ENCODE measurements around the gene PLXNA3.
A peak's percentile ranks its signal among the peaks of the same experiment; 100 is the strongest.

Gene PLXNA3

DNA sequence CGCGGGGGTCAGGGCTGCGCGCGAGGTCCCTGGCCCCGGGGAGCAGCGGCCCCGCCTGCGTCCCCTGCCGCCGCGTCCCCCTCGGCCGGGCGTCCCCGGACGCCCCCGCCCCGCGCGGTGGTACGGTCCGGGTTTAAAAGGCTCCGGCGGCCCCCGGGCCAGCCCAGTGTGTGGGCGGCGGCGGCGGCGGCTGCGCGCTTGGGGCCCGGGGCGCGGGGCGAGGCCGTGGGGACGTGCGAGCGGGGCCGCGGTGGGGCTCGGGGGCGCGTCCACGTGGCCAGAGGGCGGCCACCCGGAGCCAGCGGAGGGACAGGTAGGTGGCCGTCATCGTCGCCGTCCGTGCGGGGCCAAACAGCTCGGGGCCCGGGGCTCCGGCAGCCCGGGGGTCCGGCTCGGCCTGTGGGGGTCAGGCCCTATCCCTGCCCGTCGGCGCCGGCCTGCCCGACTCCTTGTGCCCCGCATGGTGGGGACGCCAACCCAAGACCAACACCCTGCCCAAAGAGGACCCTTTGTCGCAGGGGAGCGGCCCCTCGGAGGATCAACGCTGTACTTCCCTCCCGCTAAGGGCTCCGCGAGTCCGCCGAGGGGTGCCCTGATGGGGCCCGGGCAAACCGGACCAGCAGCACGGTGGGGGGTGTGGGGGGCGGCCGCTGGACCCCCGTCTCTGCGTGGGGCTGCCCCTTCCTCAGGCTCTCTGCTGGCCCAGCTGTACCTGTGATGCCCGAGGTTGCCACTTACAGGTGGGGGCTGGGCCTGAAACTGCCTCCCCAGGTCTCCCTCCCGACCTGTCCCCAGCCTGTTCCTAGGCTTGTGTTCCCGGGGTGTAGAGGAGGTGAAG lies at the start of gene PLXNA3:
PLXNA3 (plus strand) TSS at position 166 of the 838 bp plus-strand sequence. CDS start 1,903 bp downstream, outside the sequence.
- peak; percentile 76 for DNase-seq (ENCODE audit: low read depth, low spot score)

DNA sequence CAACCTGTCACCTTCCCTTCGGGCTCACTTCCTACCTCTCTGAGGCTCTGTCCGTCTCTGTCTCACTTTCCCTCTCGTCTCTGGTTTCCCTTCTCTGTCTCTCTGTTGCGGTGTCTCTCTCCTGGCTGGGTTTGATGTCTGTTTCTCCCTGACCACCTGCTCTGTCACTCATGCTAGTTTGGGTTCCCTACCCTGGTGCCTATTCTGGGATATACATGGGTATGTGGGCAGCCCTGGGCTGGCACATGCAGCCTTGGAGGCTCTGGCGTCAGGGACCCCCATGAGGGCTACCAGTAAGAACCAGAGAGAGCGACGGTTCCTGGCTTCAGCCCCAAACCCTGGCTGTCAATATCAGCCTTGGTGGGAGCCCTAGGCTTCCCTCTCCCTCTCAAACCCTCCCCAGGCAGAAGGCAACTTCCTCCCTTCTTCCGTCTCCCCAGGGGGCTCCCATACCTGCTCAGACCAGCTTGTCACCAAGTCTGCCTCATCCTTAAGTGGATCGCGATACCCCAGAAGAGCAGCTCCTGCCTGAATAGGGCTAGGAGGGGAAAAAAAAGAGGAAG lies 49.3 kb upstream of the PLXNA3 start:
- DNase-seq (ENCODE audit: low read depth, low spot score) = no peak

DNA sequence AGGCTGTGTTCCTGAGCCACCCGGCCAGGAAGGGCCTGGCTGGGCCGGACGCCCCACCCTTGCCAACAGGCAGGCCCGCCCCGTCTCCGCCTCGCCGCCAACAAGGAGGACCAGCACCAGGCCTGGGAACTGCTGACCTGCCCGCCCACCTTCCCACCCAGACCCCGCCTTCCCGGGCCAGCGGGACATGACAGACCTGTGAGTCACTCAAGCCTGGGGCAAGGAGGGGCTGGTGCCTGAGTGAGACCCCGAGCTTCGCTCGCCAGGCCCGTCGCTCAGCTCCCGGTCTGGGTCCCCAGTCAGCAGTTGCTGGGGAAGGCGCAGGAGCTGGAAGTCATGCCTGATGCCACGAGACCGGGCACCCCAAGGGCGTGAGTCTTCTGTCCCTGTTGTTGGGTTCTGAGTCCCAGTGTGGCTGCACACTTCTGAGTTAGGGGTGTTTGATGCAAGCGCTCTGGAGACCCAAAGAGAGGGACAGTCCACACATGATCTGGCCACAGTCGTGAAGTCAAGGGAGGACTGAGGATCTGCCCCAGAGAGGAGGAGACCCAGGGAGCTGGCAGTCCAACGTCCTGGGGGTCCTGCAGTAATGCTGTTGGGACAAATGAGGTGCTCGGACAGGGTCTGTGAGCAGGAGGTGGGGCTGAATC lies 48.7 kb upstream of the PLXNA3 start, which contains the start of gene DNASE1L1:
DNASE1L1 (minus strand) TSS at position 33 of the 650 bp plus-strand sequence. CDS start 3,686 bp downstream, outside the sequence.
- peak; percentile 95 for DNase-seq (ENCODE audit: low read depth, low spot score)

DNA sequence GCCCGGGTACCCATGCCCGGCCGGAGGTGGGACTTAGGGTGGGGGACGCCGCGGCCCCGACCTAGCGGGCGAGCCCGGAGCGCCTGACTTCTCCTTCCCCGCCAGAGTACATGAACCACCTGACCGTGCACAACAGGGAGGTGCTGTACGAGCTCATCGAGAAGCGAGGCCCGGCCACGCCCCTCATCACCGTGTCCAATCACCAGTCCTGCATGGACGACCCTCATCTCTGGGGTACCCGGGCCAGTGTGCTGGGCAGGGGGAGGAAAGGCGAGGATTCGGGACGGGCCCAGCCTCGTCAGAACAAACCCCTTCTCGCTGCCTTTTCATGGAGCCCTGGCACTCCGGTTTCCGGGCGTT lies 46.1 kb upstream of the PLXNA3 start:
- peak; percentile 70 for DNase-seq (ENCODE audit: low read depth, low spot score)

DNA sequence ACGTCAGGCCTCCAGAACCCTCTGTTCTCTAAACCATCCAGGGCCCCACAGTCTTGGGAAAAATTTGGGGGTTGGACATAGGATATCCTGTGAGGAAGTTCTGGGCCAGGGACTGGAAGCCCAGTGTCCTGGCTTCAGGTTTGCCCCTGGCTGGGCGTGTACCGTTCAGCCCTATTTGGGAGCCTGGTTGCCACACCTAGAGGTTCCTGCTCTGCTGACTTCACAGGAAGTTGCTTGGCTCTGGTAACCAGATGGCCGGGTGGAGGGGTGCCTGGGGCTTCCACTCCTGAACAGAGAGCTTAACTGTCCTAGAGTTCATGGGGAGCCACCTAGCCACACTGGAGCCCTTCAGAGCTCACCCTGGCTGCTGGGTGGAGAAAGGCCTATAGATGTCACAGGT lies 45.6 kb upstream of the PLXNA3 start:
- DNase-seq (ENCODE audit: low read depth, low spot score) = no peak

DNA sequence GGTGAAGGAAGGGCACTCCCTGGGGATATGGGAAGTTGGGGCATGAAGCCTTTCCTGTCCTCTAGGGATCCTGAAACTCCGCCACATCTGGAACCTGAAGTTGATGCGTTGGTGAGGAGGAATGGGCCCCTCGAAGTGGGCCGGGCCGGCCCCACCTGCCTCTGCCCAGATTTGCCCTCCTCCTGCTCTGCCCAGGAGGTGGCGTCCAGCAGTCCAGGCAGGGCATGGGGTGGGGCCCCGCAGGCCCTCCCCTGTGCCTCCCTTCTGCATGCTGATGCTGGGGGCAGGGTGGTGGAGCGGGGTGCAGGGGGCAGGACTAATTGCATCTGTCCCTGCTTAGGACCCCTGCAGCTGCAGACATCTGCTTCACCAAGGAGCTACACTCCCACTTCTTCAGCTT lies 44.9 kb upstream of the PLXNA3 start:
- DNase-seq (ENCODE audit: low read depth, low spot score) = no peak

DNA sequence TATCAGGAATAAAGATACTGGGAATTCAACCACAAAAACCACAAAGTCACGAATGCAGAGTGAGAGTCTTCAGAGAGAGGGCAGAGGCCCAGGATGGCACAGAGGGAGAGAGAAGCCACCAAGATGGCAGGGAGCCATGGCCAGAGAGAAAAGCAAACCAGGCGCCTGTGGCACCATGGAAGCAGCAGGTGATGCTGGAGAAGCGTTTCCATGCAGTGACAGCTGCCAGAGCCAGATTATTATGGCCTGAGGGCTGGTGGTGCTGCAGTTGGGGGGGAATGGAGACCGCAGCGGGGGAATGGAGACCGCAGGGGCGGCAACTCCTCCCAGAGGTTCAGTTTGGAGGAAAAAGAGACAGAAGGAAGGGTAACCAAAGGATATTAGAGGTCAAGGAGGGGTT lies 40.9 kb upstream of the PLXNA3 start:
- DNase-seq (ENCODE audit: low read depth, low spot score) = no peak

DNA sequence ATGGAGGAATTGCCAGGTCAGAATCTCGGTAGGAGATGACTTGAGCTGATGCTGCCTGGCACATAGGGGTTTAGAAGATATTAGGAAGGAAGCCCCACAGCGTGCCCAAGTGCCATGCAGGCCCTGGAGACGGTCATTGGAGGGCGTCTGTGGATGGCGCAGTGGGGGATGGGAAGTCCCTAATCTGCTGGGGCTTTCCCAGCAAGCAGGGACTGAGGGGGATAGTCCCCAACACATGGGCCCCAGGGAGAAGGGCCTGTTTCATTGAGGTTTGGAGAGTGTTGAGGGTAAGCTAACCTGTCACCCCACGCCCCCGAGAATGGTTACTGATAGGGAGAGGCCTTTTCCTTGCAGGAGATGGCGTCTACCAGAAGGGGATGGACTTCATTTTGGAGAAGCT lies 38.9 kb upstream of the PLXNA3 start:
- no peak for DNase-seq (ENCODE audit: low read depth, low spot score)

DNA sequence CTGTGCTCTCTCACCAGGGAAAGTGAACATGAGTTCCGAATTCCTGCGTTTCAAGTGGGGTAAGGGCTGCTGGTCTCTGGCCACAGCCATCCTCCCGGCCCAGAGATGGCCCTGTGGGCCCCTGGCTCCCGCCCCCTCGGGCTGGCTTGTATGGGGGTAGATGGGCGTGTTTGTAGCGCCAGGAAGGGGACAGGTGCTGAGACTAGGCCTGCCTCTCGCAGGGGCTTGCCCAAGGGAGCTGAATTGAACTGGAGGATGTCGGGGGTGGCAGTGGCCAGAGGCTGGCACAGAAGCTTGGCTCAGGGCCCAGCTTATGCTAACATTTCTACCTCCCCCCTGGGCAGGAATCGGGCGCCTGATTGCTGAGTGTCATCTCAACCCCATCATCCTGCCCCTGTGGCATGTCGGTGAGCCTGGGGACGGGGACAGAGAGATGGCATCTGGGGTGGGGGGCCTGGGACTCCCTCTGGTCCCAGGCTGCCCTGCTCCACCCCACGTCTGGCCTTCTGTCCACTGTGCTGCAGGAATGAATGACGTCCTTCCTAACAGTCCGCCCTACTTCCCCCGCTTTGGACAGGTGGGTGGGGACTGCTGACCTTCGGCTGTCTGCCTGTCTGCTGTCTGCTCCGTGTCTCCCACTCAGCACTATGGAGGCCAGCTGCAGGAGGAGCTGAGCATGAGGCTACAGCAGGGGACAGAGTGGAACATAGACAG lies 38.2 kb upstream of the PLXNA3 start:
- no peak for DNase-seq (ENCODE audit: low read depth, low spot score)

DNA sequence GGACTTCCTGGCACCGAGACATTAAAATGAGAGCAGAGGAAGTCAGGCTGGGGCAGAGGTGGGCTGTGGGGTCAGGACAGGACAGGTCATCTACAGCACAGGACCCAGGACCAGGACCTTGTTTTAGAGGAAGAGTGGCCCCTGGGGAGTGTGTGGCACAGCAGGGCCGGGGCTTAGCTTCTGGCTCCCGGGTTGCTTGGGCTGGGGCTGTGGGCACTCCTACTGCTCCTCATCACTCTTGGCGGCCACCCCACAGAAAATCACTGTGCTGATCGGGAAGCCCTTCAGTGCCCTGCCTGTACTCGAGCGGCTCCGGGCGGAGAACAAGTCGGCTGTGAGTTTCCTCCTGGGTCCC lies 37.7 kb upstream of the PLXNA3 start:
- no peak for DNase-seq (ENCODE audit: low read depth, low spot score)

DNA sequence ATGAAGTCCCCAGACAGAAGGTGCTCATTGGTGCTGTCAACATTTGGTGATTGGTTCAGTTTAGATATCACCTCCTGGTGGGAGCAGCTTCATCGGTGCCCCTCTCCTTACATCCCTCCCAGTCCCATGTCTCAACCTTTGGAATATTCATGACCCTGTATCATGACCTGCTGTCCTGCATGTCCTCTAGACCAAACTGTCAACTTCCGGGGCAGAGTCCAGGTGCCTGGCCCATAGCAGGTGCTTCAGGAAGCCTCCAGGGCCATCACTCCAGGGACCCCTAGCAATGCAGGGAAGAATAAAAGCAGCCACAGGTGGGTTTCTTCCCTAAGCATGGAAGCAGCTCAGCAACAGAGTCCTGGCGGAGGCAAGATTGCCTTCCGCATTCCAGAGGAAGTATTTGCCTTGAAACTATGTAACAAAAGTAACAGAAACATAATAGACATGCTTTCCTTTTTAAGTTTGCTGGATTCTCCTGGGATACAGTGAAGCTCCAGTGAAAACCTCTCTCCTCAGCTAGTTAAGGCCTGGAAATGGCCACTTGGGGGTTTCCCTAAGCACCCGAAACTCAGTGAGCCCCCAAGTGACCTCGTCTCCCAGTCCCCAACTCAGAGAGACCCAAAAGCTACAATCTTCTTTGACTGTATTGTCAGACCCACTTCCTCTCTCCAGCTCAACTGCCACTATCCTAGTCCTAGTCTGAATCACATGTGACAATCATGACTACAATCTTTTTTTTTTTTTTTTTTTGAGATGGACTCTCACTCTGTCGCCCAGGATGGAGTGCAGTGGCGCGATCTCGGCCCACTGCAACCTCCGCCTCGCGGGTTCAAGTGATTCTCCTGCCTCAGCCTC lies 30.9 kb upstream of the PLXNA3 start:
- no peak for DNase-seq (ENCODE audit: low read depth, low spot score)

DNA sequence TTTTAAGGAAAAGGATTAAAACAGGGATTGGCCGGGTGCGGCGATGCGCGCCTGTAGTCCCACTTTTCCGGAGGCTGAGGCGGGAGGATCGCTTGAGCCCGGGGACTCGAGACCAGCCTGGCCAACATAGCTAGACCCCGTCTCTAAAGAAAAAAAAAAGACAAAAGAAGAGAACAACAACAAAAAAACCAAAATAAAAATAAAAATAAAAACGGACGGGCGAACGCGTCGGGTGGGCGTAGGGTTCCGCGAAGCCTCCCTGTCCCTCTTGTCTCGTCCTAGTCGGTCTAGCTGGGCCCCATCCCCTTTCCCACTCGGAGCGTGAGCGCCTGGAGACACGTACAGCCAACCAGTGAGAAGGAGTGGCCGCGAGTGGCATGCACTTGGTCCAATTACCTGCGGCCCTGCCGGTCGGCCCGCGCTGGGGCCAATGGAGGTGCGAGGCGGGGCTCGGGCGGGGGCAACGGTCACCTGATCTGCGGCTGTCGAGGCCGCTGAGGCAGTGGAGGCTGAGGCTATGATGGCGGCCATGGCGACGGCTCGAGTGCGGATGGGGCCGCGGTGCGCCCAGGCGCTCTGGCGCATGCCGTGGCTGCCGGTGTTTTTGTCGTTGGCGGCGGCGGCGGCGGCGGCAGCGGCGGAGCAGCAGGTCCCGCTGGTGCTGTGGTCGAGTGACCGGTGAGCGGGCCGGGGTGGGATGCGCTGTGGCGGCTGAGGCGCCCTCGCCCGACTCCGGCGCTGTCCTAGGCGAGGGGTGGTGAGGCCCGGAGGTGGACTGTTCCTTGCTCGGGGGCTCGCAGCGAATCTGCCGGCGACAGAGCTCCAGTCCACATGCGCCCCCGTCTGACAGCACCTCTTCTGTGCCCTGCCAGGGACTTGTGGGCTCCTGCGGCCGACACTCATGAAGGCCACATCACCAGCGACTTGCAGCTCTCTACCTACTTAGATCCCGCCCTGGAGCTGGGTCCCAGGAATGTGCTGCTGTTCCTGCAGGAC lies 29.6 kb upstream of the PLXNA3 start, which contains the start of gene ATP6AP1:
ATP6AP1 (plus strand) TSS at position 502 of the 996 bp plus-strand sequence; CDS start at position 518, 16 bp downstream.
- DNase-seq (ENCODE audit: low read depth, low spot score) = peak; percentile 96

DNA sequence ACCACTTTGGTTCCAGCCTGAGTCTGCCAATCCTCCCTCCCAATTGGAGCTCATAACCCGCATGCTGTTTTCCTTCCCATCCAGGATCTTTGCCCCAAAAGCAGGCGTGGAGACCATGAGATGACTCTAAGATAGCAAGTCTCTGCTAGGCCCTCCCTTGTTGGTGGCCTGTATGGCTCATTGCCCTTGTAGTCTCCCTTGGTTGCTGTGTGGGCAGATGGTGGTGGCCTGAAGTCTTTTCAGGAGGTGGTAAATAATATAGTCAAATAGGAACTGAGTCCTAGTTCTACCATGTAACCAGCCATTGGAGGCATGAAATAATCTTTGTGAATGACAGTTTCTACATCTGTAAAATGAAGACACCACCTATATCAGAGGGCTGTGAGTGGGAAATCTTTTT lies 28.4 kb upstream of the PLXNA3 start:
- DNase-seq (ENCODE audit: low read depth, low spot score) = no peak

DNA sequence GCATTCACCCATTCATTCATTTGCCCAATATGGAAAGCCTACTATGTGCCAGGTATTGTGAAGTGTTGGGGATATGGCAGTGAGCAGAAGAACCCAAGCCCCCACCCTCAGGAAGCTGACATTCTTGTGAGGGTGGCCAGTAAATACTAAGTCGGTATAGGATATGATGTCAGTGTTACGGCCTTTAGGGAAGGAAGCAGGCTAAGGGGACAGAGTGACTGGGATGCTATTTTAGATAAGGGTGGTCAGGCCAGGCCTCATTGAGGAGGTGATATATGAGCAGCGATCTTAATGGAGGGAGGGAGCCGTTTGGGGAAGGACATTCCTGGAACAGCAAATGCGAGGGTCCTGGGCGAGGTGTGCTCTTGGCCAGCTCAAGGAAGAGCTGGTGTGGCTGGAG lies 27.6 kb upstream of the PLXNA3 start:
- no peak for DNase-seq (ENCODE audit: low read depth, low spot score)

DNA sequence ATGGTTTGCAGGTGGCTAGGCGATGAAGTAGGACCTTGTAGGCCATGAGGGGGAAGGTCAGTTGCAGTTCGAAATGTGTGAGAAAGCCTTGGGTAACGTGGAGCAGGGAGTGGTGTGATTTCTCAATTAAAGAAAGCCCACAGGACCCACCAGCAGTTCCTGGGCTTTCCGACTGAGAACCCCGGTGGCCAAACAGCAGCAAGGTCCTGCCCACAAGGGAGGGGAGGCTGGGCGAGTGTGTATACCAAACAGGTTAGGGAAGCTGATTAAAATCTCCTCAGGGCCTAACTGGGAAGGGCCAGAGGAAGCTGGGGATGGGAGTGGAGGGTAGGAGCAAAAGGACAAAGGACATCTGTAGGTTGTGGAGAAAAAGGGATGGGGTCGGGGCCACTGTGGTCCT lies 27.2 kb upstream of the PLXNA3 start:
- no peak for DNase-seq (ENCODE audit: low read depth, low spot score)

DNA sequence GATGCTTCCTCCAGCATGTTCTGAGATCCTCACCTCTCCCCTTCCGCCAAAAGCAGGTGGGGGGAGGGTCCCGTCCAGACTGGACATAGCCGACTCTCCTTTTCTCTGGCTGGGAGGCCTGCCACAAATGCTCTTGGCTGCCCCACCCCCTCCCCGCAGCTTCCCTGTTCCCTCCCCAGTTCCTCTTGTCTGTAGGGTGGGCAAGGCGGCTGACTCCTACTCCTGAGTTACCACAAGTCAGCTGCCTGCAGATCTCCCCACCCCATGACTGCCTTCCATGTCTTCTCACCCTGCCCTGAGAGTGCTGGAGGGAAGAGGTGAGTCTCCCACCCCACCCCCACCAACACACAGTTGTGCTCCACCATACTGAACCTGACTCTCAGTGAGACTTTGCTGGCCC lies 26.7 kb upstream of the PLXNA3 start:
- DNase-seq (ENCODE audit: low read depth, low spot score) = no peak

DNA sequence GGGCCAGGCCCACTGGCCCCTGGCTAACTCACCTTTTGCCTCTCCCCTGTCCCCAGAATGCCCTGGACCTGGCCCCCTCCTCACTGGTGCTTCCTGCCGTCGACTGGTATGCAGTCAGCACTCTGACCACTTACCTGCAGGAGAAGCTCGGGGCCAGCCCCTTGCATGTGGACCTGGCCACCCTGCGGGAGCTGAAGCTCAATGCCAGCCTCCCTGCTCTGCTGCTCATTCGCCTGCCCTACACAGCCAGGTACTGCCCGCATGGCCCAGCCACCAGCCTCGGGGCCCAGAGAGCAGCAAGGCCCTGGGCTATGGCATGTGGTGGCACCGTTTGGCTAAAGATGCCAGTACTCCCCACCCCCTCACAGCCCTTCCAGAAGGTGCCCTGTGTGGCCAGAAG lies 25.9 kb upstream of the PLXNA3 start:
- DNase-seq (ENCODE audit: low read depth, low spot score) = no peak

DNA sequence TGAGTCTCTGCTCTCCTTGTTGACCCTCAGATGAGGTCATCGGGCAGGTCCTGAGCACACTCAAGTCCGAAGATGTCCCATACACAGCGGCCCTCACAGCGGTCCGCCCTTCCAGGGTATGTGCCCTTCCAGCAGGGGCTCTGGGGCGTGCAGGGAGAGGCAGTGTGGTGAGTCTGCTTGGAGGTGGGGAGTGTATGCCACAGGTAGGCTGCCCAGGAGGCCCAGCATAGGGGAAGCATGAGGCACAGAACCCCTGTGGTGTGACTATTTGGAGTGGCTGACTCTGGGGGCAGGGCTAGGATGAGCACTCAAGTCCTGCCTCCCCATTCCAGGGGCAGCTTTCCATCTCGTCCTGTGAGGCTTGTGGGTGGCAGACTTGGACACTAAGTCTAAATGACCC lies 24.5 kb upstream of the PLXNA3 start:
- DNase-seq (ENCODE audit: low read depth, low spot score) = no peak

DNA sequence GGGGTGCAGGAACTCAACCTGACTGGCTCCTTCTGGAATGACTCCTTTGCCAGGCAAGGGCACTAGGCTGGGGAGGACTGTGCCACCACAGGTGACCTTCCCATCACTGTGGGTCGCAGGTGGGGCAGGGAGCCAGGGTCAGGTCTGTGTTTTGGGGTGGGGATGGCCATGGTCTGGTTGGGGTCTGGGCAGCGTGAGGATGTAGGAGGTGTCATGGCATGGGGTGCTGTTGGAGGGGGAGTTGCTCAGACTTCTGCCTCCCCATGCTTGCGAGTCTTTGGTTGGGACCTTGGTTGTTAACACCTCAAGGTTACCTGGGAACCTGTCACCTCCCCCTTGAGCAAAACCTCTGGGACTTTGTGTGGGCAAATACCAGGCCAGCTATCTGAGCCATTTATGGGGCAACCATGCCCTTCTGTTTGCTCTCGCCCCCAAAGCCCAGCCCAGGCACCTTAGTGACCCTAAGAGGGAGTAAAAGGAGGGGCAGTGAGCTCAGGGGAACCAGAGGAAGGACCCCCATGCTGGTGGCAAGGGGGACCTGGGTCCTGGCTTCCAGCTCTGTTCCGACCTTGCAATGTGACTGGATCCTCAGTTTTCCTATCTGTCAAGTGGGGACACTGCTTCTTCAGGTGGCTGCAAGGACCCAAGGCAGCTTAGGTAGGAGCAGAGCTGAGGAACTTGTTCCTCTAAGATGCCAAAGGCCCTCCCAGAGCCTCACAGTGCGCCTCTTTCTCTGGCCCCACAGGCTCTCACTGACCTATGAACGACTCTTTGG lies 23.5 kb upstream of the PLXNA3 start:
- no peak for DNase-seq (ENCODE audit: low read depth, low spot score)
